Stimulated activated CD4-positive, alpha-beta T cell treated with anti-CD3 and anti-CD28 coated beads, Interleukin-4, amount 100 ng/mL, for 24 hours (primary cell): Measurements from ENCODE around the gene NLRP4.

Experiments
- DNase-seq: peaks from one replicate; pipeline ENCODE4 v3.0.0-alpha.2; 2020

Gene NLRP4

GRCh38 chr19:55836340-55836739, at the start of gene NLRP4:
Gene NLRP4 (plus strand): TSS chr19:55836540. CDS start chr19:55852081, 15,541 bp downstream.
- DNase-seq: no peak

- DNase-seq: no peak
Measured at GRCh38 chr19:55795021-55795420, 41.3 kb upstream of the NLRP4 start.

- no peak for DNase-seq
Measured at GRCh38 chr19:55801416-55801815, 34.9 kb upstream of the NLRP4 start.

GRCh38 chr19:55802281-55802680, 34.1 kb upstream of the NLRP4 start:
- DNase-seq: no peak

- peak; percentile 42 for DNase-seq
Measured at GRCh38 chr19:55809381-55810058, 26.8 kb upstream of the NLRP4 start.

GRCh38 chr19:55811340-55811739, 25.0 kb upstream of the NLRP4 start:
- DNase-seq: no peak

- DNase-seq: no peak
Measured at GRCh38 chr19:55812449-55812848, 23.9 kb upstream of the NLRP4 start.

- no peak for DNase-seq
Measured at GRCh38 chr19:55813906-55814305, 22.4 kb upstream of the NLRP4 start.

- no peak for DNase-seq
Measured at GRCh38 chr19:55820037-55820436, 16.3 kb upstream of the NLRP4 start.

GRCh38 chr19:55830656-55831055, 5.7 kb upstream of the NLRP4 start:
- DNase-seq: no peak

GRCh38 chr19:55831846-55832245, 4.5 kb upstream of the NLRP4 start, which contains the start of gene NLRP11:
Gene NLRP11 (minus strand): TSS chr19:55831999. CDS start chr19:55818174, 13,825 bp downstream.
- DNase-seq: no peak

- no peak for DNase-seq
Measured at GRCh38 chr19:55832676-55833075, 3.7 kb upstream of the NLRP4 start.

- no peak for DNase-seq
Measured at GRCh38 chr19:55838251-55838650, 1.9 kb downstream of the NLRP4 start.

GRCh38 chr19:55838906-55839305, 2.6 kb downstream of the NLRP4 start:
- DNase-seq: no peak

- no peak for DNase-seq
Measured at GRCh38 chr19:55855160-55855559, 18.8 kb downstream of the NLRP4 start.

GRCh38 chr19:55857149-55857548, 20.8 kb downstream of the NLRP4 start:
- no peak for DNase-seq

- no peak for DNase-seq
Measured at GRCh38 chr19:55857974-55858373, 21.6 kb downstream of the NLRP4 start.

GRCh38 chr19:55858401-55858800, 22.1 kb downstream of the NLRP4 start:
- no peak for DNase-seq

GRCh38 chr19:55858969-55859368, 22.6 kb downstream of the NLRP4 start:
- DNase-seq: no peak

- no peak for DNase-seq
Measured at GRCh38 chr19:55866521-55866920, 30.2 kb downstream of the NLRP4 start.

- no peak for DNase-seq
Measured at GRCh38 chr19:55867101-55867500, 30.8 kb downstream of the NLRP4 start.

GRCh38 chr19:55870736-55871135, 34.4 kb downstream of the NLRP4 start:
- DNase-seq: no peak

GRCh38 chr19:55877211-55877610, 40.9 kb downstream of the NLRP4 start:
- DNase-seq: no peak

- no peak for DNase-seq
Measured at GRCh38 chr19:55882626-55883025, 46.3 kb downstream of the NLRP4 start.

GRCh38 chr19:55898911-55899310, 62.6 kb downstream of the NLRP4 start:
- DNase-seq: no peak
